HT1080 (cell line): ENCODE data around the gene SLC26A8. TPM values are rescaled to one million over a fixed set of nuclear protein-coding genes. Genes with fewer than 3 reads are reported as not detected.
"Not testable (repeated sequence)": the region's sequence is repeated elsewhere in the genome, so short reads cannot be mapped to it uniquely, and the experiment has no call there.

ENCODE experiments used
- DNase-seq: peaks from one replicate; pipeline ENCODE4 v3.0.0-alpha.2; 2015; ENCODE audit warnings: low read depth
- total RNA-seq: library from RNA; depleted of rRNA; stranded (reverse); fragments of >200 nt; shearing (Covaris generic); gene quantifications from 2 replicates; pipeline ENCODE4 v1.2.3, GENCODE V29; 2014

SLC26A8 gene
- total RNA-seq, 1 experiment from 2014 or later = 0.26 TPM

DNA sequence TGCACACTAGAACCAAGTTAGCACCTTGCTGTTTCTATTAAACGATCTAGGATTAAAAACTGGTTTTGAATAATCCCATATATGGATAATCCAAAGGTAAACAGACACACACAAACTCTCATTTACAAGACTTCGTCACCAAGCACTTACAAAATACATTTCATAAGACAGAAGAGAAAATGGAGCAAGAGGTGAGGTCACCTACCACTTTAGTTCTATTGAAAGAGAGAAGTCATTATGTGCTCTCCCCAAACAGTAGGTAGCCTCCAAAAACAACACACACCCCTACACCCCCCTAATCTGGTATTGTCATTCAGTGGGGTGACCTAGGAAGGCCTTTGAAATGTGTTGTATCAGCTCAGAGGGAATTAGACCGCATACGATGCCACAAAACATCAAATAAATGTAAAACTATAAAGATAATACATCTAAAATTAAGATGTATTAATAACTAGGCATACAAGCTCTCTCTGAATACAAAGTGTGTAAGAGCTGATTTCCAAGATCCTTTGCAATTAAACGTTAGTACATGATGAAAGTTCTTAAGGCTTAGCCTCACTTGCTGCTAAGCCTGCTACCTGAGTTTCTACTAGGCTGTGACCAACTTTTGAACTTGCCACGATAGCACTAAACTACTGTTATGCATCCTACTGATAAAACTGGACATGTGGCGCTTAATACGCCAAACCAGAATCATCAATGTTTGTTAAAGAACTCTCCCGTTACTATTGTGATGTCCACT, 105.2 kb downstream of the SLC26A8 start:
- DNase-seq = no peak

DNA sequence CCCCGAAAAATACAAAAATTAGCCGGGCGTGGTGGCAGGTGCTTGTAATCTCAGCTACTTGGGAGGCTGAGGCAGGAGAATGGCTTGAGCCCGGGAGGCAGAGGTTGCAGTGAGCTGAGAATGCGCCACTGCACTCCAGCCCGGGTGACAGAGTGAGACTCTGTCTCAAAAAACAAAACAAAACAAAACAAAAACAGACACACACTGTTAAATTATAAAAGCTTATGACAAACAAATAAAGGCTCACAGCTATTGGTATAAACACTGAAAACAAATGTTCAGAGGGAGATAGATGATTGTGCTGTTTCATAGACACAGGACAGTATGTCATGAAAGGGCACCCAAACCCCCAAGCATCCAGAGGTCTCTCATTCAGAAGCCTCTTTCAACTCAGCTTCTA, 107.5 kb downstream of the SLC26A8 start:
- DNase-seq = not testable (repeated sequence)

DNA sequence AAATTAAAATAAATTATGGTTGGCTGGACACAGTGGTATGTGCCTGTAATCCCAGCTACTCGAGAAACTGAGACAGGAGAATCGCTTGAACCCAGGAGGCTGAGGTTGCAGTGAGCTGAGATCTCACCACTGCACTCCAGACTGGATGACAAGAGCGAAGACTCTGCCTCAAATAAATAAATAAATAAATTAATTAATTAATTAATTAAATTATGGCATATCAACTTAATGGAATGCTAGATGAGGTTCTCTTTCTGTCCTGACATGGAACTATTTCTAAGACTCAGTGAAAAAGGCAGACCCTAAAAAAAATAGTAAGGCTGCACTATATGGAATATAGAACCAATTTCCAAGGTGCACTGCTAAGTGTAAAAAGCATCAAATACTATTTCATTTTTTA, 108.4 kb downstream of the SLC26A8 start:
- no peak for DNase-seq

DNA sequence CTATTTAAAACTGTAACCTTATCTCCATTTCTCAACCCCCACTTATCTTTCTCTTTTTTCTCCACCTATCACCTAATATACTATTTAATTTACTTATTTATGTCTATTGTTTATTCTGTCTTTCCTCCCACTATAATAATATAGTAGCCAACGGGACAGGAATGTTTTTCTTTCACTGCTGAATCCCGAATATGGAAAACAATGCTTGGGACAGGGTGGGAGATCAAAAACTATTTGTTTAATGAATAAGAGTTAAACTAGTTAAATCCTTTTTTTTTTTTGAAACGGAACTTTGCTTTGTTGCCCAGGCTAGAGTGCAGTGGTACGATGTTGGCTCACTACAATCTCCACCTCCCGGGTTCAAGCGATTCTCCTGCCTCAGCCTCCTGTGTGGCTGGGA, 109.9 kb downstream of the SLC26A8 start:
- DNase-seq = no peak

DNA sequence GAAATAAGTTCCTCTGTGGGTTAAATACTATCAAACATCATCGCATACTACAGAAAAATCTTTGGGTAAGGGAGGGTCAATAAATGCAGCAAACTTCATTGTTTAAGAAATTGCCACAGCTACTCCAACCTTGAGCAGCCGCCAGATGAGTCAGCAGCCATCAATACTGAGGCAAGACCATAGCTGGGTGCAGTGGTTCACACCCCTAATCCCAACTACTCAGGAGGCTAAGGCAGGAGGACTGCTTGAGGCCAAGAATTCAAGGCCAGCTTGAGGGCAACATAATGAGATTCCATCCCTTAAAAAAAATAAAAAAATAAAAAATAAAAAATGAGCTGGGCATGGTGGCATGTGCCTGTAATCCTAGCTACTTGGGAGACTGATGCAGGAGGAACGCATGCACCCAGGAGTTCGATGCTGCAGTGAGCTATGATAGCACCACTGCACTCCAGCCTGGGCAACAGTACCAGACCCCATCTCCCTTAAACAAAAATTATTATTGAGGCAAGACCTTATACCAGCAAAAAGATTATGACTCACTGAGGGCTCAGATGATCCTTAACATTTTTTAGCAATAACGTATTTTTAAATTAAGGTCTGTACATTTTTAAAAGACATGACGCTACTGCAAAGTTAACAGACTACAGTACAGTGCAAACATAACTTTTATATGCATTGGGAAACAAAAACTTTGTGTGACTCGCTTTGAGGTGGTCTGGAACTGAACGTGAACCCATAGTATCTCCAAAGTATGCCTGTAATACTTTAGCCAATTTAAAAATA, 112.4 kb downstream of the SLC26A8 start:
- peak; percentile 8 for DNase-seq

DNA sequence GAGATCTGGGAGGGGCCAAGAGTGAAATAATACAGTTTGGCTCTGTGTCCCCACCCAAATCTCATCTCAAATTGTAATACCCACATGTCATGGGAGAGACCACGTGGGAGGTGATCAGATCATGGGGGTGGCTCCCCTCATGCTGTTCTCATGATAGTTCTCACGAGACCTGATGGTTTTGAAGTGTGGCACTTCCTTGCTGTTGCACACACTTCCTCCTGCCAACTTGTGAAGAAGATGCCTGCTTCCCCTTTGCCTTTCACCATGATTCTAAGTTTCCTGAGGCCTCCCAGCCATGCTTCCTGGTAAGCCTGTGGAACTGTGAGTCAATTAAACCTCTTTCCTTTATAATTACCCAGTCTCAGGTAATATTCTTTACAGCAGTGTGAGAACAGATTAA, 114.9 kb downstream of the SLC26A8 start:
- not testable (repeated sequence) for DNase-seq

DNA sequence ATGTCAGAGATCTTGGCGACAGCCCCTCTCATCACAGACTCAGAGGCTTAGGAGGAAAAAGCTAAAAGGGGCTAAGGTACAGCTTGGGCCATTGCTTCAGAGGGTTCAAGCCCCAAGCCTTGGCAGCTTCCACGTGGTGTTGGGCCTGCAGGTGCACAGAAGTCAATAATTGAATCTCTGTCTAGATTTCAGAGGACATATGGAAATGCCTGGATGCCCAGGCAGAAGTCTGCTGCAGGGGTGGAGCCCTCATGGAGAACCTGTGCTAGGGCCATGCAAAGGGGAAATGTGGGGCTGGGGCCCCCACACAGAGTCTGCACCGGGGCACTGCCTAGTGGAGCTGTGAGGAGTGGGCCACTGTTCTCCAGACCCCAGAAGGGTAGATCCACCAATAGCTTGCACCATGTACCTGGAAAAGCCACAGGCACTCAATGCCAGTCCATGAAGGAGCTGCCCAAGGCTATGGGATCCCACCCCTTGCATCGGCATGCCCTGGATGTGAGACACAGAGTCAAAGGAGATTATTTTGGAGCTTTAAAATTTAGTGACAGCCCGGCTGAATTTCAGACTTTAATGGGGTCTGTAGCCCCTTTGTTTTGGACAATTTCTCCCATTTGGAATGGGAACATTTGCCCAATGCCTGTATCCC, 115.6 kb downstream of the SLC26A8 start:
- not testable (repeated sequence) for DNase-seq

DNA sequence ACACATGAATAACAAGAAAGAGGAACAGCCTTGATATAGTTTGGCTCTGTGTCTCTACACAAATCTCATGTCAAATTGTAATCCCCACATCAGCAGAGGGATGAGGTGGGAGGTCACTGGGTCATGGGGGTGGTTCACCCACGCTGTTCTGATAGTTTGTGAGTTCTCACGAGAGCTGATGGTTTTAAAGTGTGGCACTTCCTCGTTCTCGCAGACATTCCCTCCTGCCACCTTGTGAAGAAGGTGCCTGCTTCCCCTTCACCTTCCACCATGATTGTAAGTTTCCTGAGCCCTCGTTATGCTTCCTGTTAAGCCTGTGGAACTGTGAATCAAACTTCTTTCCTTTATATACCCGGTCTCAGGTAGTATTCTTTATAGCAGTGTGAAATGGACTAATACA, 116.7 kb downstream of the SLC26A8 start:
- no peak for DNase-seq

DNA sequence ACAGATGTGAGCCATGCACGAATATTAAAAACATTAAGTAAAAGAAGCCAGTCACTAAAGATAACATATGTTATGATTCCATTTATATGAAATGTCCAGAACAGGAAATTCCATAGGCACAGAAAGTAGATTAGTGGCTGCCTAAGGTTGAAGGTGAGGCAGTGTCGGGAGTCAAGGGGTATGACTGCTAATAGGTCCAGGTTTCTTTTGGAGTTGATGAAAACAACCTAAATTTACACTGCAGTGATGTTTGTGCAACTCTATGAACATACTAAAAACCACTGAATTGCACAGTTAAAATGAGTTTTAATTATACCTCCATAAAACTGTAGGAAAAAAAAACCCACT, 118.0 kb downstream of the SLC26A8 start:
- no peak for DNase-seq

DNA sequence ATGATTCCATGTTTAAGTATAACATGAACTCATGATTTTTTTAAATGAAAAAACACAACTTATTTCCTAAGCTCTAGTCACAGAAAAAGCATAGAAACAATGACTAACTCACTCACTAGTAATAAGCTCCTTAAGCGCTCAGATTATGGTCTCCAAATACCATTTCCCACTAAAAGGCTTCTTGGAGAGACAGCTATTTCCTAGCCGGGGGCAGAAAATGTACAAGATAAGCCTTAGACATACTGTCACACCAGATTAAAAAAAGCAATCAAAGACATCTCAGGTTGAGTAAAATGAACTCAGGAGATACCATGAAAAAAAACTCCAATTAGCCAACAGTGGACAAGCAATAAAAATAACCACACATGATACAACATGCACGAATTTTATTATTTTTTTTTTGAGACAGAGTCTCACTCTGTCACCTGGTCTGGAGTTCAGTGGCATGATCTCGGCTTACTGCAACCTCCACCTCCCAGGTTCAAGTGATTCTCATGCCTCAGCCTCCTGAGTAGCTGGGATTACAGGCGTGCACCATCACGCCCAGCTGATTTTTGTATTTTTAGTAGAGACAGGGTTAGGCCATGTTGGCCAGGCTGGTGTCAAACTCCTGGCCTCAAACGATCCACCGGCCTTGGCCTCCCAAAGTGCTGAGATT, 118.5 kb downstream of the SLC26A8 start:
- DNase-seq = no peak

DNA sequence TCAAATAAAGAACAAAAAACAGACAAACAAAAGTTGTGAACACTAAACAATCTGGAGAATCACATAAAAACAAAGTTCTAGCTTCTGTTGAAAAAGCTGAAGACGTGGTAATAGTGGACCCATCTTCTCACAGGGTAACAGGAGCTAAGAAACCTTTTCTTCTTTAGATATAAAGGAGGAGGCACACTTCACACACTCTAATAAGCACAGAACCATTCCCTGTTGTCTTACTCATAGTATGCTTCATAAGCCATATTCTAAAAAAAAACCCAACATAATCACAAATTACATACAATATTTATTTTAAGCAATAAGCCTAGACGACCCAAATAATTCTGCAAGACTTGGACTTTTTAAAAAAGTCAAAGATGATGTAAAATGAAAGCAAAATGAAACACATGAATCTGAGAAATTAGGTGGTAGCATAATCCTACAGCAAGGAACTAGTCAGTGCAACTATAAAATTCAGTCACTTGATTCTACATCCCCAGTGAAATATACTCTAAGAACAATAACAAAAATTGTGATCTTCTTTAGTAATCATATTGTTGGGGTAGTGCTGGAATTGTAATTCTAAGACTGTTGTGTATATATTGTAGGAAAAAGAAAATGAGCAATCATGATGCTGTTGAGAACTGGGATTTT, 119.2 kb downstream of the SLC26A8 start:
- DNase-seq = no peak

DNA sequence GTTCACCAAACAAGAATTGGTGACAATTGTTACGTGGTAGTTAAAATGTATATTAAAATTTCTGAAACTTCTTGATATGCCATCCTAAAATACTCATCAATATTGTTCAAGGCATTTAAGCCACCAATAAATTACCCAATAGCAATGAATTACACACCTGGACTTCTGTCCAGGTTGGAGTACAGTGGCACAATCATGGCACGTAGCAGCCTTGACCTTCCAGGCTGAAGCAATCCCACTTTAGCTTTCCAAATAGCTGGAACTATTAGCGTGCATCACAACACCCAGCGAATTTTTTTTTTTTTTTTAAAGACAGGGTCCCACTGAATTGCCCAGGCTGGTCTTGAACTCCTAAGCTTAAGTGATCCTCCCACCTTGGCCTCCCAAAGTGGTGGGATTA, 120.8 kb downstream of the SLC26A8 start:
- no peak for DNase-seq

DNA sequence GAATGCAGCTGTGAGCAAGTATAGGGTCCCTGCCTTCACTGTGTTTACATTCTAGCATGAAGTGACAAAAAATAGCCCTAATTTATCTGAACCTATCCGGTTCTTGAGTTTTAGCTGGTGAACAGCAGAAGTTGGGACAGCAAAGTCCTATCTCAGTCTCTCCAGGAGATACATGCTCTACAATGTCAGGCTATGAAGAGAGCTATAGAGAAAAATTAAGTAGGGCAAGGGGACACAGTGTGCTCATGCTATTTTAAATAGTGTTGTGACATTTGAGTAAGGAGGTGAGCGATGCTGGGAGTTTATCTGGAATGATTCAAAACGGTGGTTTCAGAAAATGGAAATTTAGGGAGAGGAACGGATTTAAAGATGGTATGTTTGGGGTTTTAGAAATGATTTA, 124.0 kb downstream of the SLC26A8 start:
- DNase-seq = no peak

DNA sequence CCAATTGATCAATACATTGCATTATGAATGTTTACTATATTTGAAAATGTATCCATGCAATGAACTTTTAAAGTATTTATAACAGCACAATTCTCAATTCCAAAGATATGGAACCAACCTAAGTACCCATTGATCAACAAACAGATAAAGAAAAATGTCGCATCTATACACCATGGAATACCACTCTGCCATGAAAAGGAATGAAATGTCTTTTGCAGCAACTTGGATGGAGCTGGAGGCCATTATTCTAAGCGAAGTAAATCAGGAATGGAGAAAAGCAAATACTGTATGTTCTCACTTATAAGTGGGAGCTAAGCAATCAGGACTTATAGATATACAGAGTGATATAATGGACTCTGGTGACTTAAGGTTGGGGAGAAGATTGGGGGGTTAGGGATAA, 126.4 kb downstream of the SLC26A8 start:
- no peak for DNase-seq

DNA sequence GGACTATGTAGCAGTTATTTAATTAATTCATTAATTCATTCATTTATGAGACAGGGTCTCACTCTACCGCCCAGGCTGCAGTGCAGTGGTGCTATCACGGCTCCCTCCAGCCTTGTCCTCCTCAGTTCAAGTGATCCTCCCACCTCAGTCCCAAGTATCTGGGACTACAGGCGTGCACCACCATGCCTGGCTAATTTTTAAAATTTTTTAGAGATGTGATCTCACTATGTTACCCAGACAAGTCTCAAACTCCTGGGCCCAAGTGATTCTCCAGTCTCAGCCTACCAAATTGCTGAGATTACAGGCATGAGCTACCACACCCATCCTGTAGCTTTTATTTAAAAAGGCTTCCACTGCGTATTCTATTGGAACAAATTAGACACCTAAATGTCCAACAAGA, 127.0 kb downstream of the SLC26A8 start:
- DNase-seq = no peak

DNA sequence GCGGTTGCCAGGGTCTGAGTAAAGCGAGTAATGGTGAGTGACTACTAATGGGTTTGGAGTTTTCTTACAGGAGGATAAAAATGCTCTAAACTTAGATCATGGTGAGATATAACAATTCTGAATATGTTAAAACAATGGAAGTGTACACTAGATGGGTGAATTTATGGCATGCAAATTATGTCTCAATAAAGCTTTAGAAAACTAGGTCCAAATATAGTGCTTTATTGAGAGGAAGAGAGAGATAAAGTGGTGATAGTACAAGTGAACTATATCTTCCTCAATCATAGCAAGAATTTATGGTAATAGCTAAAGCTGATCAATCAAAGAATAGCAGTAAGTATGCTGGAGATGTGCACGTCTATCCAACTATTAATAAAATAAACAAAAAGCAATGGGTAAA, 127.4 kb downstream of the SLC26A8 start:
- no peak for DNase-seq

DNA sequence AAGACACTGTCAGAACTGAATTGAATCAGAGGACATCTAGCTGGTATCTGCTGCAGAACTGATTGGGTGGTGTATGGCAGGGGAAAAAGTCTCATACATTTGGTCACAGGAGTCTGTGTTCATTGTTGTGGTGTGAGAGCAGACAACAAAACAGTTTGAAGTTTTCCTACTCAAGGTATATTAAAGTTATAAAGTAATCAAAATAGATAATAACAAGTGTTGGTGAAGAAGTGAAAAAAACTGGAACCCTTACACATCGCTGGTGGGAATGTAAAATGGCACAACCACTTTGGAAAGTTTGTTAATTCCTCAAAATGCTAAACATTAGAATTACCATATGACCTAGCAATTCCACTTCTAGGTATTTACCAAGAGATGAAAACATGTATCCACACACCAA, 128.2 kb downstream of the SLC26A8 start:
- DNase-seq = no peak

DNA sequence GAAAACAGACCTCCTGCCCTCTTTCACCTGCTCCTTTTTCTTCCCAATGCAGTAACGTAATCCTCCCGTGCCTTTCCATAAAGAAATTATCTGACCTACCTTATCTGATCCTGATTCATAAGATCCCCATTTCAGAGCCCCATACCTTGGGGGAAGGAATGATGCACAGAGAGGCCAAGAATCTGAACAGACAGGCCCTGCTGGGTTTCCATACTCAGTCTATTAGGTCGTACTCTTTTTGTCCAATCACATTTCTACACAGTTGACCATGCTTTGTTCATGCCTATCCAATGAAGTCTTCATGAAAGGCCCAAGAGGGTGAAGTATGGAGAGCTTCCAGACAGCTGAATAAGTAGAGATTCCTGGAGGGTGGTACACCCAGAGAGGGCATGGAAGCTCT, 128.9 kb downstream of the SLC26A8 start:
- DNase-seq = no peak

DNA sequence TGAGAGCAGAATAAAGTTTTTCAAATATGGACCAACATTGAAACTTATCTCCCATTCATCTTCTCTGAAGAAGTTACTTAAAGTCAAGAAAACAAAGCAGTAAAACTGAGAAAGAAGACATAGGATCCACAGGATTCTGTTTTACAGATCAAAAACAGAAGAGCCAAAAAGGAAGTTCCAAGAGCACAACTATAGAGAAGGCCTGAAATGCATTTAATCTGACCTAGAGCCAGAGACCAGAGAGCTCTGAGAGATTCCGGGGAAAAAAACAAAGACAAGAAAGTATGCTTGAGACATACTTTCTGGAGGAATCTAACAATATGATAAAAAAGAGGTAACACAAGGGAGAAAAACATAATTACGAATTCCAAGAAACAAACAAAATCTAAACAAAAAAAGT, 129.7 kb downstream of the SLC26A8 start:
- DNase-seq = no peak
